ENCODE data around the gene GPD1. TPM values are rescaled to one million over a fixed set of nuclear protein-coding genes. Genes with fewer than 3 reads are reported as not detected.

Gene GPD1
- total and polyA plus RNA-seq, 9 of the 15 experiments (the other 6 are each of a cell fraction or from before 2014, with no cell fraction given), result 0.13 to 1.00 (median 0.55) TPM

DNA sequence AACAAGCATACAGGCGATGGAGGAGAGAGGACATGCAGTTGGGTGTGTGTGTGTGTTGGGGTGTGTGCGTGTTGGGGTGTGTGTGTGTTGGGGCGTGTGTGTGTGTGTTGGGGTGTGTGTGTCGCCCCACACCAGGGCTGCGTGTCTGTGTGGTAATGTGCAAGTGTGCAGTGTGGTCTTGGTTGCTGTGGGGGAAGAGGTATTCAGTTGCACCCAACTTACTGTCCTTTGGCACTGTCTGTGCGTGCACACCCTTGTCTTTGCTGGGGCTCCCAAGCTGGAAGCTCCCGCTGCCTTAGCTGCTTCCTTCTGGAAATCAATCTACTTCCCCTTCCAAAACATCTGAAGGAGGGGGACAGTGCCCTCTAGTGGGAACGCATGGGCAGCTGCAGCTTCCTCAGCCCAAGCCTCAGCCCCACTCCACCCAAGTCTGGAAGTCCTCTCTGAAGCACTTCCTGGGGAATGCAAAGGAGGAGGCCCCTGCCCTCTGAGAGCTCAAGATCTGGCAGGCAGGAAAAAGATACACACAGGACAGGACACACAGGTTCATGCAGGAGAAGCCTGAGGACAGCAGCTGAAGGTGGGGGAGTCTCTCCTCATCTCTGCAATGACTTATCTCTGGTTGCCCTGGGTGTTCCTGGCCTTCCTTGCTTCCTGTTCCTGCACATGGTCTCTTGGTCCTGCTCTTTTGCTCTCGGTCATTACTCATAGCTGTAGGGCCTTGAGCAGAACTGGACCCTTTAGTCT, 33.3 kb upstream of the GPD1 start (continued):
- no peak for TF ChIP-seq CCAR2 (IDR thresholded peaks at IDR 0.05; ENCODE audit: low read depth, low read length)
- TF ChIP-seq ARNT (IDR thresholded peaks at IDR 0.05), result no peak
- TF ChIP-seq ZFP30 (CRISPR knock-in tag; IDR thresholded peaks at IDR 0.05; ENCODE audit: borderline replicate concordance), result no peak
- TF ChIP-seq DIDO1 (tag; IDR thresholded peaks at IDR 0.05; ENCODE audit: low read depth), result no peak
- no peak for TF ChIP-seq CCNT2 (IDR thresholded peaks at IDR 0.05; ENCODE audit: borderline replicate concordance, extremely low read depth, insufficient read length, low read depth, low read length)
- TF ChIP-seq HMGXB4 (CRISPR knock-in tag; IDR thresholded peaks at IDR 0.05), result no peak; the same call in 1 of the 2 replicates
- no peak for TF ChIP-seq ZMIZ1 (IDR thresholded peaks at IDR 0.05; ENCODE audit: low read depth in 2 of 2, low read length in 2 of 2)
- no peak for TF ChIP-seq ZNF239 (CRISPR knock-in tag; IDR thresholded peaks at IDR 0.05)
- TF ChIP-seq, protein P1, sequence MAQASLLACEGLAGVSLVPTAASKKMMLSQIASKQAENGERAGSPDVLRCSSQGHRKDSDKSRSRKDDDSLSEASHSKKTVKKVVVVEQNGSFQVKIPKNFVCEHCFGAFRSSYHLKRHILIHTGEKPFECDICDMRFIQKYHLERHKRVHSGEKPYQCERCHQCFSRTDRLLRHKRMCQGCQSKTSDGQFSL (CRISPR knock-in tag; IDR thresholded peaks at IDR 0.05), result no peak
- TF ChIP-seq, protein P1 (tag; IDR thresholded peaks at IDR 0.05), result no peak
- TF ChIP-seq, protein P2, sequence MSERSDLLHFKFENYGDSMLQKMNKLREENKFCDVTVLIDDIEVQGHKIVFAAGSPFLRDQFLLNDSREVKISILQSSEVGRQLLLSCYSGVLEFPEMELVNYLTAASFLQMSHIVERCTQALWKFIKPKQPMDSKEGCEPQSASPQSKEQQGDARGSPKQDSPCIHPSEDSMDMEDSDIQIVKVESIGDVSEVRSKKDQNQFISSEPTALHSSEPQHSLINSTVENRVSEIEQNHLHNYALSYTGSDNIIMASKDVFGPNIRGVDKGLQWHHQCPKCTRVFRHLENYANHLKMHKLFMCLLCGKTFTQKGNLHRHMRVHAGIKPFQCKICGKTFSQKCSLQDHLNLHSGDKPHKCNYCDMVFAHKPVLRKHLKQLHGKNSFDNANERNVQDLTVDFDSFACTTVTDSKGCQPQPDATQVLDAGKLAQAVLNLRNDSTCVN (CRISPR knock-in tag; IDR thresholded peaks at IDR 0.05), result no peak
- no peak for TF ChIP-seq TEAD1 (CRISPR knock-in tag; IDR thresholded peaks at IDR 0.05)
- TF ChIP-seq ZNF644 (tag; IDR thresholded peaks at IDR 0.05; ENCODE audit: low read depth), result no peak
- no peak for TF ChIP-seq TAL1 (IDR thresholded peaks at IDR 0.05)
- TF ChIP-seq GTF2B (IDR thresholded peaks at IDR 0.05; ENCODE audit: extremely low read depth, insufficient read length), result no peak
- TF ChIP-seq MCM5 (IDR thresholded peaks at IDR 0.05; ENCODE audit: low read depth), result no peak
- TF ChIP-seq ZNF75A (CRISPR knock-in tag; IDR thresholded peaks at IDR 0.05), result no peak
- TF ChIP-seq ZNF174 (CRISPR knock-in tag; IDR thresholded peaks at IDR 0.05), result no peak
- no peak for TF ChIP-seq RAD51 (IDR thresholded peaks at IDR 0.05; ENCODE audit: borderline replicate concordance, low read depth)
- TF ChIP-seq TRIM24 (IDR thresholded peaks at IDR 0.05), result 0 out of 4 replicates have a peak, but pooled peaks of 1 of the 2 experiments have one; percentile 12
